Sigmoid colon (tissue), 4 donors: ENCODE data around the gene BLTP3B.

ENCODE experiments used
- EP300 ChIP-seq, 4 donors: sonication (generic); formaldehyde crosslinking; IDR thresholded peaks; one replicate each; pipeline ENCODE4 v1.6.1; 2017; ENCODE audit warnings: antibody characterized with exemption in 4 of 4
- TF ChIP-seq, protein P1 (sequence below), 4 experiments: fragments of 450-650 bp in 3 of 4; fragments of 200-600 bp in 1 of 4; IDR thresholded peaks; one replicate each; pipeline ENCODE4 v1.5.1; 2016 to 2019; ENCODE audit warnings: antibody characterized with exemption in 4 of 4, mild to moderate bottlenecking in 3 of 4, moderate library complexity in 2 of 4

DNA sequence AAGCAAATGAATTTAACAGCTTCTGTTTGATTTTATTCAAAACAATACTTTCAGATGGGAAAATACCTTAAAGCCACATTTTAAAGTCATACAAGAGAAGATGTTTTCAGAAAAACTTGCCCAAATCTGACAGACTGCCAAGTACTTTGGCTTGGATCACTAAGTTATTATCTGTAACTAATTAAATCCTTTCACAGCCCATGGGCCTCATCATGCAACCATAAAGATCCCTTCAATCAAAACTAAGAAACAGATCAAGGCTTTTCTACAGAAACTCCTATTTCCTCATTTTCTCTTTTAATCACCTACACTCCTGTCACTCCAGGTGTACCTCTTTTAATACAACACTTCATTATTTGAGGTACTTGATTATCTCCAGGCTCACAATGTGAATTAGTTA, 28.1 kb downstream of the BLTP3B start:
- no peak for TF ChIP-seq EP300 (IDR thresholded peaks at IDR 0.05)
- TF ChIP-seq, protein P1, sequence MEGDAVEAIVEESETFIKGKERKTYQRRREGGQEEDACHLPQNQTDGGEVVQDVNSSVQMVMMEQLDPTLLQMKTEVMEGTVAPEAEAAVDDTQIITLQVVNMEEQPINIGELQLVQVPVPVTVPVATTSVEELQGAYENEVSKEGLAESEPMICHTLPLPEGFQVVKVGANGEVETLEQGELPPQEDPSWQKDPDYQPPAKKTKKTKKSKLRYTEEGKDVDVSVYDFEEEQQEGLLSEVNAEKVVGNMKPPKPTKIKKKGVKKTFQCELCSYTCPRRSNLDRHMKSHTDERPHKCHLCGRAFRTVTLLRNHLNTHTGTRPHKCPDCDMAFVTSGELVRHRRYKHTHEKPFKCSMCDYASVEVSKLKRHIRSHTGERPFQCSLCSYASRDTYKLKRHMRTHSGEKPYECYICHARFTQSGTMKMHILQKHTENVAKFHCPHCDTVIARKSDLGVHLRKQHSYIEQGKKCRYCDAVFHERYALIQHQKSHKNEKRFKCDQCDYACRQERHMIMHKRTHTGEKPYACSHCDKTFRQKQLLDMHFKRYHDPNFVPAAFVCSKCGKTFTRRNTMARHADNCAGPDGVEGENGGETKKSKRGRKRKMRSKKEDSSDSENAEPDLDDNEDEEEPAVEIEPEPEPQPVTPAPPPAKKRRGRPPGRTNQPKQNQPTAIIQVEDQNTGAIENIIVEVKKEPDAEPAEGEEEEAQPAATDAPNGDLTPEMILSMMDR (IDR thresholded peaks at IDR 0.05): no peak
